ENCODE data around the gene BEAN1.
"Not testable (repeated sequence)": the region's sequence is repeated elsewhere in the genome, so short reads cannot be mapped to it uniquely, and the experiment has no call there.

Gene BEAN1

DNA sequence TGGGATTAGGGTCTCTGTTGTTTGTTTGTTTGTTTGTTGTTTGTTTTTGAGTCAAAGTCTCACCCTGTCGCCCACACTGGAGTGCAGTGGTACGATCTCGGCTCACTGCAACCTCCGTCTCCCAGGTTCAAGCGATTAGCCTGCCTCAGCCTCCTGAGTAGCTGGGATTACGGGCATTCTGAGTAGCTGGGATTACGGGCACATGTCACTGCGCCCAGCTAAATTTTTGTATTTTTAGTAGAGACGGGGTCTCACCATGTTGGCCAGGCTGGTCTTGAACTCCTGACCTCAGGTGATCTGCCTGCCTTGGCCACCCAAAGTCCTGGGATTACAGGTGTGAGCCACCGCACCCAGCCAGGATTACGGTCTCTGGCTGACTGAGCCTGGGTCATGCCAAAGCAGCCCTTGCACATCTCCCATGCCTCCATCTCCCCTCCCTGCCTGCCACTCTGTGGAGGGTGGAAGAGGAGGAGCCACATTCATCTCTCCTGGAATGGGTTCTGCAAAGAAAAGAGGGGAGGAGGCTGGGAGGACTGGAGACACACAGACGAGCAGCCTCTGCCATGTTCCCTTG, 59.2 kb downstream of the BEAN1 start:
- no peak for DNase-seq (ENCODE audit: low spot score)

DNA sequence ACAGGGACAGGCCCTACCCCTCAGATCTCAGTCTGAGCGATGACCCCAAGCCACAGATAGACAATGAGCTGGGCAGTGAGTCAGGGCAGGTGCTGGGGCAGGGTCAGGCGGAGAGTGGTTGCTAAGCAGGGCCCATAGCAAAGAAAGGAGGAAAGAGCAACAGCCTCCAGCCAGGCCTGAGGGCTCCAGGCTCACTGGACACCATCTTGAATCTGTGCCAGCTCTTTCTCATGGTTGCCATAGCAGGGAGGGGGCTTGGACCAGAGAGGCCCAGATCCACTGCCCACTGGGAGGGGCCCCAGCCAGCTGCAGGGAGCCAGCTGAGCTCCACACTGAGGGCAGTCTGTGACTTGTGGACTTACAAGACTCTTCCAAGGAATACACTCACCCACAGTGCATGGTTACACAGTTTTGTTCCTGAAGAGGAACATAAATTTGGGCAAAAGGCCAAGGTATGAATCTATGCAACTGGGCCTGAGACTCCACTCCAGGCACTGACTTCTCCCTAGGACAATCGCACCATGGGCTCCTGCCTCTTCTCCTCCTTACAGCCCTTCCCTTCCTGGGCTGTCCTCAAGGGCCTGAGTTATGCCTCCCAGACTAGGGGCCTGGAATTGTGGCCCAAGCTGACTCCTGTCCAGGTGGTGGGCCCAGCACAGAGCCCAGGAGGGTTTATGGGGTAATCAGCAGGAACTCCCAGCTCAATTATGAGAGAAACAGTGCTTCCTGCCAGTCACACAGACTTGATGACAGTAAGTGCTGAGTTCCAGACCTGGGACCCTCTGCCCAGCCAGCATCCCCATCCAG, 59.9 kb downstream of the BEAN1 start:
- DNase-seq (ENCODE audit: low spot score) = peak; percentile 31

DNA sequence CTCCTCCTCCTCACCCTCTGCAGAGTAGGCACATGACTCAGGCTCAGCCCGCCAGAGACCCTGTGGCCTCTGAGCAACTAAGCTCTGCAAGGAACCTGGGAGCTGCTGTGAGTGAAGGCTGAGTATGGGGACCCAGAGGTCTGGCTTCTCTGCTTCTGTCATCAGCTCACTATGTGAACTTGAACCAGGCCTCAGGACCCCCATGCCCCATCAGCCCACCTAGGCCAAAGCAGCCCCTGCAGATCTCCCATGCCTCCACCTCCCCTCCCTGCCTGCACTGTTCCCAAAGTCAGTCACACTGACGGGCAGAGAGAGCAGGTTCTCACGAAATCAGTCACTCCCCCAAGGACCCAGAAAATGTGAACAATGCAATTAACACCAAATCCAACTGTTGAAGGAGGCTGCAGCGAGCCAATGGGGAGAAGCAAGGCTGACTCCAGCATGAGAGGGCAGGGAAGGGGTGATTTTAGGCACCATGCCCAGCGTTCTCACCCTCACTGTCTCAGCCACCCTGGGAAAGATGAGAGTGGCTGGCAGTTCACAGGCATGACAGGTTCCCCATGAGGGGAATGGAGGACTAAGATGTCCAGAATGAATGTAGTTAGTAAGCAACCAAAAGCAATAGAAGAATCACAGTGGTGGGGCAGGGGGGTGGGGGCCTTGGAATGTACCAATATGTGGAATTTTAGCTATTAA, 60.6 kb downstream of the BEAN1 start:
- DNase-seq (ENCODE audit: low spot score) = no peak

- no peak for DNase-seq (ENCODE audit: low spot score)
These were observed 61.4 kb downstream of the BEAN1 start for GRCh38 chr16:66488505-66488904.

GRCh38 chr16:66489385-66489784, 62.3 kb downstream of the BEAN1 start:
- DNase-seq (ENCODE audit: low spot score) = no peak

- no peak for DNase-seq (ENCODE audit: low spot score)
These were observed 62.7 kb downstream of the BEAN1 start for GRCh38 chr16:66489818-66490217.

GRCh38 chr16:66490774-66491715, 64.0 kb downstream of the BEAN1 start:
- no peak for DNase-seq (ENCODE audit: low spot score)

DNA sequence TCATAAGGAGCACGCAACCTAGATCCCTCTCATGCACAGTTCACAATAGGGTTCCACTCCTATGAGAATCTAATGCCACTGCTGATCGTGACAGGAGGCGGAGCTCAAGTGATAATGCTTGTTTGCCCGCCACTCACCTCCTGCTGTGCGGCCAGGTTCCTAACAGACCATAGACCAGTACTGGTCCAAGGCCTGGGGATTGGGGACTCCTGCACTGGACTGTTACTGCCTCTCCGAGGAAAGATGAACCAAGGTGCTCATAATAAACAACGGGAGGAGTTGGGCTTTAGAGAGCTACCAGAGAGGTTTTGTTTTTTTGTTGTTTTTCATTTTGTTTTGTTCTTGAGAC, 64.6 kb downstream of the BEAN1 start:
- no peak for DNase-seq (ENCODE audit: low spot score)

DNA sequence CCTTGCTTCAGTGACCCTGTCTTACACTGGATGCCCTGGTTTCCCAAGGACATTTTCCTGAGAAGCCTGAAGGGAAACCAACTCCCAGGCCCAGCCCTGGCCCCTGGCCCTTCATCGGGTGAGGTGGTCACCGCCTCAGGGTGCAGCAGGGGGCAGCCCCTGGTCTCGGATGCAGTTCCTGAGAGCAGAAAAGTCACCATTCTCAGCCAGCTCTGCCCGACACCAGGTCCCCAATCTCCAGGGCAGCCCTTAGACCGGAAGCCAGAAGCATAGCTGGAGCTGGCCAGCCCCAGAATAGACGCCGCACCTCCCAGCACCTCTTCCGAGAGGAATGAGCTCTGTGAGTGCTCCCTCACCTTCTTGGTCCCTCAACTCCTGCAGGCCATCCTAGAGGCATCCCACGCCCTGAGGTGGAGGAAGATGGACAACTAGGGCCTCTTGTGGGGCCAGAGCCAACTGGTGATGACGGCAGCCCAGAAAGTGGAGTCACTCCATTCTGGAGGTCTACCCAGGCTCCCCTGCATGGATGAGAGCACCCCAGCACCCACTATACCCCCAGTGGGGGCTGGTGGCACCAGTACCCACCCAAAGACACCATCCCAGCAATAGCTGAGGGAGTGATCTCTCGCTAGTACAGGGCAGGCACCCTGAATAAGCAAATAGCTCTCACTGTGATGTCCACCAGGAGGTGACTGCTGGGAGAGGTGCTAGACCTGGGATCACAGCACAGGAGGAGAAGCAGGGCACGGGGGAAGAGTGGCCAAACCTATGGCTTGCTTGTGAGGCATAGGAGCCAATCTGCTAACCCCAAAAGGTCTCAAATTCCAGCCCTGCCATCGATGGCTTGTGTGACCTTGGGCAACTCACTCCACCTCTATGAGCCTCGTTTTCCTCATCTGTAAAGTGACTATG, 66.7 kb downstream of the BEAN1 start:
- no peak for DNase-seq (ENCODE audit: low spot score)

GRCh38 chr16:66494916-66495315, 67.8 kb downstream of the BEAN1 start:
- no peak for DNase-seq (ENCODE audit: low spot score)

- no peak for DNase-seq (ENCODE audit: low spot score)
These were observed 68.3 kb downstream of the BEAN1 start for GRCh38 chr16:66495440-66495839.

DNA sequence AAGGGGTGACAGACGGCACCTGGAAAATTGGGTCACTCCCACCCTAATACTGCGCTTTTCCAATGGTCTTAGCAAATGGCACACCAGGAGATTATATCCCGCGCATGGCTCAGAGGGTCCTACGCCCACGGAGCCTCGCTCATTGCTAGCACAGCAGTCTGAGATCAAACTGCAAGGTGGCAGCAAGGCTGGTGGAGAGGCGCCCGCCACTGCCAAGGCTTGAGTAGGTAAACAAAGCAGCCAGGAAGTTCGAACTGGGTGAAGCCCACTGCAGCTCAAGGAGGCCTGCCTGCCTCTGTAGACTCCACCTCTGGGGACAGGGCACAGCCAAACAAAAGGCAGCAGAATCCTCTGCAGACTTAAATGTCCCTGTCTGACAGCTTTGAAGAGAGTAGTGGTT, 69.1 kb downstream of the BEAN1 start:
- DNase-seq (ENCODE audit: low spot score) = not testable (repeated sequence)

GRCh38 chr16:66497921-66498320, 70.8 kb downstream of the BEAN1 start:
- not testable (repeated sequence) for DNase-seq (ENCODE audit: low spot score)

DNA sequence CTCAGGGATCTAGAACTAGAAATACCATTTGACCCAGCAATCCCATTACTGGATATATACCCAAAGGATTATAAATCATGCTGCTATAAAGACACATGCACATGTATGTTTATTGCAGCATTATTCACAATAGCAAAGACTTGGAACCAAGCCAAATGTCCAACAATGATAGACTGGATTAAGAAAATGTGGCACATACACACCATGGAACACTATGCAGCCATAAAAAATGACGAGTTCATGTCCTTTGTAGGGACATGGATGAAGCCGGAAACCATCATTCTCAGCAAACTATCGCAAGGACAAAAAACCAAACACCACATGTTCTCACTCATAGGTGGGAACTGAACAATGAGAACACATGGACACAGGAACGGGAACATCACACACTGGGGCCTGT, 74.5 kb downstream of the BEAN1 start:
- DNase-seq (ENCODE audit: low spot score) = not testable (repeated sequence)

DNA sequence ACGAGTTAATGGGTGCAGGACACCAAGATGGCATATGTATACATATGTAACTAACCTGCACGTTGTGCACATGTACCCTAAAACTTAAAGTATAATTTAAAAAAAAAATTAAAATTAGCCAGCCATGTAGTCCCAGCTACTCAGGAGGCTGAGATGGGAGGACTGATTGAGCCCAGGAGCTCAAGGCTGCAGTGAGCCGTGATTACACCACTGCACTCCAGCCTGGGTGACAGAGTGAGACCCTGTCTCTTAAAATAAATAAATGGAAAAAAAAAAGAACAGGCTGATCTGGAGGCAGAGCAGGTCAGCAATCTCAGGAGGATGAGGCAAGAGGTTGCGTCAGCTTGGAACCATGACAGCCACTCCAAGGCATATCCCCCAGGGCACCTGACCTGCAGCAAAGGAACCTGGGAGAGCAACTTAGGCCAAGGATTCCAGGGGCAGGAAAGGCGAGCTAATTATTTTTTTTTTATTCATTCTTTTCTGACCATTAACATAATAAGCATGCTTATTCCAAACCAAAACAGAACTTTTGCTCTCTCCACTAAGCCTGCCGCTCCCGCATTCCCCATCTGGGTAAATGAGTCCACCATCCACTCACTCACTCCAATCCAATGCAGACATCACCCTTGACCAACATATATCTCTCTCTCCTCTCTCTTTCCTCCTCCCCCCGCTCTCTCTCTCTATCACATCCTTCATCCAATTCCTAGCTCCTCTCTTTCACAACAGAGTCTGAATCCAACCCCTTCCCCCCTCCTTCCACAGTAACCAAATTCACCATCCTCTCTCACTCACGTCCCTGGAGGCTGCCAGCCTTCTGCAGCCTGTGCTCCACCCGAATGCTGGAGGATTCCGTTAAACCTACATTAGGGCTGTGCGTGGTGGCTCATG, 75.2 kb downstream of the BEAN1 start:
- no peak for DNase-seq (ENCODE audit: low spot score)

DNA sequence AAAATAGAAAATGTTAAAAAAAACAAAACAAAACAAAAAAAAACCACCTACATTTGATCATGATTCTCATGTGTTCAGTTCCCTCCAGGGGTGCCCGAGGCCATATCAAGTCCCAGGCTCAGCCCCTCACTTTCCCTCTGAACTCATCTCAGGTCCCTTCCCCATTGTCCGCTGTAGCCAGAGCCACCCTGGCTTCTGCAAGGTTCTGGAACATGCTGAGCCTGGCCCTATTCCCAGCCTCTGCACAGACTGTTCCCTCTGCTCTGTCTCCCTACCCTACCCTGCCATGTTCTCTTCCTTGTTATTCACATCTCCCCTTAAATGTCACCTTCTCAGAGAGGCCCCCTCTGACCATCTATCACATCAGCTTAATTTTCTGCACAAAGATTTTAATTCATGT, 75.9 kb downstream of the BEAN1 start:
- DNase-seq (ENCODE audit: low spot score) = peak; percentile 57

DNA sequence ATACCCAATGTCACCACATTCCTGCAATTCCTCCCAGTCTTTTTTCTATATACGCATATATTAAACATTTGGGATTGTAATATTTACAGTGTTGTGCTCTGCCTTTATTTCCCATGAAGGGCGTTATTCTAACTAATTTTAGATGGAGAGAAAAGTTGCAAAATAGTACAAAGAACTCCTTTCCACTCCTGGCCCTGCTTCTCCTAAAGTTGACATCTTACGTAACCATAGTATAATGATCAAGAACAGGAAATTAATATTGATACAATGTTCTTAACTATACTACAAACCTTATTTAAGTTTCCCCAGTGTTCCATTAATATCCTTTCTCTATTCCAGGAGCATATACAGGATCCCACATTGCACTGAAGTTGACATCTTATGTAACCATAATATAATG, 76.5 kb downstream of the BEAN1 start:
- DNase-seq (ENCODE audit: low spot score) = no peak

GRCh38 chr16:66507731-66508239, 80.7 kb downstream of the BEAN1 start:
- DNase-seq (ENCODE audit: low spot score) = no peak

- no peak for DNase-seq (ENCODE audit: low spot score)
These were observed 81.3 kb downstream of the BEAN1 start for GRCh38 chr16:66508248-66508913.

Measured in globus pallidus (tissue), 1 donor.